GM23248 (cell line): ENCODE results near the gene DICER1.

Experiments used
- EZH2 ChIP-seq: fragments of 200-600 bp; sonication (generic); IDR thresholded peaks from 2 replicates; pipeline ENCODE4 v1.6.1; 2018; ENCODE audit warnings: antibody characterized with exemption, mild to moderate bottlenecking; ENCODE audit not compliant: insufficient read depth, poor library complexity, severe bottlenecking
- EZH2phosphoT487 ChIP-seq: fragments of 200-600 bp; sonication (generic); IDR thresholded peaks from 2 replicates; pipeline ENCODE4 v1.6.1; 2018; ENCODE audit warnings: antibody characterized with exemption, moderate library complexity, mild to moderate bottlenecking, low read depth; ENCODE audit not compliant: insufficient read depth

GRCh38 chr14:95157048-95157326 is 342 bp downstream of the DICER1 start:
- TF ChIP-seq EZH2 (no peak), EZH2phosphoT487 (no peak)
